ENCODE data around the gene C1orf210. TPM values are rescaled to one million over a fixed set of nuclear protein-coding genes. Genes with fewer than 3 reads are reported as not detected.
A peak's percentile ranks its signal among the peaks of the same experiment; 100 is the strongest.

C1orf210 gene
- total and polyA plus RNA-seq, 8 donors = 8.5 to 22.5 (median 9.5) TPM

DNA sequence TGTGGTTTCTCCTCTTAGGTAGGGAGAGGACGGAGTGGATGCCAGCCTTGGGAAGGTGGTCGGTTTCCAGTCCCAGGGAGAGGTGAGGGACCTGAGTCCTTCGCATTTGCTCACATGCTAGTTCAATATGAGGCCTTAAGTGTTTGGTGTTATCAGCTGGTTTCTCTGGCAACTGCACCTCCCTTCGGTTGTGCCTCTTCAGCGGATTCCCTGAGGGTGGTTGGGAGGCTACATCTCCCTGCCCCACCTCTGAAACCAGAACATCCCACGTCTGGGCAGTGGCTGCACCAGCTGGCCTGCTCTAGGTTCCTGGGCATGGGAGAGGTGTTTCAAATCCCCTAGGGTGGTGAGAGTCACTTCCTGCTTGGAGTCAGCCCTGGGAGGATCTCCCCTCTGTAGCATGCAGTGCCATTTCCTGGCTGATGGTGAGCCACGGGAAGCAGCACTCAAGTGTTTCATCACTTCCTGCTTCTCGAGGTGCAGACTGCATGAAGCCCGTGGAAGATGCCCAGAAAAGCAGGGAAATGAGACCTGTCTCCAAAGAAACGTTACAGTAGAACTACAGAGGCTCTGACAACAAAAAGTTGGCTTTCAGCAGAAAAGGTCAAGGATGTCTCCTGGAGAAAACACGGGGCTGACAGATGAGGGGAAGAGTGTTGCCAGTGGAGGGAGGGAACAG, 11.1 kb downstream of the C1orf210 start:
- H3K27me3 ChIP-seq = peaks cover 0 to 6% of the 10 kb centered on the region in 2 donors
- TF ChIP-seq, protein P1, sequence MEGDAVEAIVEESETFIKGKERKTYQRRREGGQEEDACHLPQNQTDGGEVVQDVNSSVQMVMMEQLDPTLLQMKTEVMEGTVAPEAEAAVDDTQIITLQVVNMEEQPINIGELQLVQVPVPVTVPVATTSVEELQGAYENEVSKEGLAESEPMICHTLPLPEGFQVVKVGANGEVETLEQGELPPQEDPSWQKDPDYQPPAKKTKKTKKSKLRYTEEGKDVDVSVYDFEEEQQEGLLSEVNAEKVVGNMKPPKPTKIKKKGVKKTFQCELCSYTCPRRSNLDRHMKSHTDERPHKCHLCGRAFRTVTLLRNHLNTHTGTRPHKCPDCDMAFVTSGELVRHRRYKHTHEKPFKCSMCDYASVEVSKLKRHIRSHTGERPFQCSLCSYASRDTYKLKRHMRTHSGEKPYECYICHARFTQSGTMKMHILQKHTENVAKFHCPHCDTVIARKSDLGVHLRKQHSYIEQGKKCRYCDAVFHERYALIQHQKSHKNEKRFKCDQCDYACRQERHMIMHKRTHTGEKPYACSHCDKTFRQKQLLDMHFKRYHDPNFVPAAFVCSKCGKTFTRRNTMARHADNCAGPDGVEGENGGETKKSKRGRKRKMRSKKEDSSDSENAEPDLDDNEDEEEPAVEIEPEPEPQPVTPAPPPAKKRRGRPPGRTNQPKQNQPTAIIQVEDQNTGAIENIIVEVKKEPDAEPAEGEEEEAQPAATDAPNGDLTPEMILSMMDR (IDR thresholded peaks at IDR 0.05) = no peak
- DNase-seq (no peak), ATAC-seq (no peak)
- H3K4me1 ChIP-seq = peaks cover 0 to 23% of the 10 kb centered on the region in 2 donors
- H3K9me3 ChIP-seq = no peaks in the 10 kb centered on the region
- H3K27ac ChIP-seq = peak overlapping the region in 1 of 2 donors; percentile 65
- H3K36me3 ChIP-seq = peaks cover 0 to 10% of the 10 kb centered on the region in 2 donors
- intact Hi-C loops (cut with DNase I) = no loop called here
- no peak overlapping the region for H3K4me3 ChIP-seq

DNA sequence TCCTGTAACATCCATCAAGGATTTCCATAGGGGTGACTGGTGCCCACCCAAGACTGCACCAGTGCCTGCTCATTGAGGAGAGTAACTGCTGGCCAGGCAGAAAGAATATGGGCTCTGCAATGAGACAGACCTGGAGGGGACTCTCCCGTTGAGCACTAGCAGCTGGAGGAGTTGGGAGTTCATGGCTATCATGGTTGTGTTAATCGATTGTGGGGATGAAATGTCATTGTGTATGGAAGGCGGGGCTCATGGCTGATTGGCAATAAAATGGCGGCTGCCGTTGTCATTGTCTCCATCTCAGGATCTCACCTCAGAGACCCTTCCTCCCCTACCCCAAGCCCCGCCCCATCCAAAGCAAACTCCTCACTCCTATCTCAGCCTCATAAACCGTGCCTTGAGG, 11.7 kb downstream of the C1orf210 start:
- Histone ChIP-seq H3K27ac (peak overlapping the region in 1 of 2 donors; percentile 65), H3K27me3 (peaks cover 0 to 6% of the 10 kb centered on the region in 2 donors), H3K9me3 (no peaks in the 10 kb centered on the region), H3K4me3 (no peak overlapping the region), H3K4me1 (peaks cover 0 to 23% of the 10 kb centered on the region in 2 donors), H3K36me3 (peaks cover 0 to 10% of the 10 kb centered on the region in 2 donors)
- DNase-seq = no peak
- no peak for ATAC-seq
- TF ChIP-seq, protein P1 (IDR thresholded peaks at IDR 0.05) = no peak
- intact Hi-C loops (cut with DNase I) = no loop called here

DNA sequence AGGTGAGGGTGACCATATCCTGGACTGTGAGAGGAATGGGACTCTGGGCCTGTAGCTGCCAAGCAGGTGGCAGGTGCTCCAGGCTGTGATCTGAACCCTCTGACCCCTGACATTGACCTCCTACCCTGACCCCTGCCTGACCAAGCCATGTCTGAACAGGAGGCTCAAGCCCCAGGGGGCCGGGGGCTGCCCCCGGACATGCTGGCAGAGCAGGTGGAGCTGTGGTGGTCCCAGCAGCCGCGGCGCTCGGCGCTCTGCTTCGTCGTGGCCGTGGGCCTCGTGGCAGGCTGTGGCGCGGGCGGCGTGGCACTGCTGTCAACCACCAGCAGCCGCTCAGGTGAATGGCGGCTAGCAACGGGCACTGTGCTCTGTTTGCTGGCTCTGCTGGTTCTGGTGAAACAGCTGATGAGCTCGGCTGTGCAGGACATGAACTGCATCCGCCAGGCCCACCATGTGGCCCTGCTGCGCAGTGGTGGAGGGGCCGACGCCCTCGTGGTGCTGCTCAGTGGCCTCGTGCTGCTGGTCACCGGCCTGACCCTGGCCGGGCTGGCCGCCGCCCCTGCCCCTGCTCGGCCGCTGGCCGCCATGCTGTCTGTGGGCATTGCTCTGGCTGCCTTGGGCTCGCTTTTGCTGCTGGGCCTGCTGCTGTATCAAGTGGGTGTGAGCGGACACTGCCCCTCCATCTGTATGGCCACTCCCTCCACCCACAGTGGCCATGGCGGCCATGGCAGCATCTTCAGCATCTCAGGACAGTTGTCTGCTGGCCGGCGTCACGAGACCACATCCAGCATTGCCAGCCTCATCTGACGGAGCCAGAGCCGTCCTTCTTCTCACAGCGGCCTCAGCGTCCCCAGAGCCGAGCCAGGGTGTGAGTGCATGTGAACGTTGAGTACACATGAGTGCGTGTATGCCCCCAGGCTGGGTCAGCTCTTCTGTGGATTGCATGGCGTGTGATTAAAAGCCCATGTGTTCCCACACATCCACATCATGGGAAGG, 12.5 kb downstream of the C1orf210 start:
- Histone ChIP-seq H3K36me3 (peaks cover 0 to 10% of the 10 kb centered on the region in 2 donors), H3K4me1 (peaks cover 0 to 23% of the 10 kb centered on the region in 2 donors), H3K9me3 (no peaks in the 10 kb centered on the region), H3K27me3 (peaks cover 0 to 6% of the 10 kb centered on the region in 2 donors), H3K4me3 (no peak overlapping the region), H3K27ac (peak overlapping the region in 1 of 2 donors; percentile 65)
- no peak for ATAC-seq
- no peak for DNase-seq
- TF ChIP-seq, protein P1 (IDR thresholded peaks at IDR 0.05) = no peak
- intact Hi-C loops (cut with DNase I) = no loop called here

GRCh38 chr1:43272161-43272560, 13.2 kb downstream of the C1orf210 start:
- TF ChIP-seq, protein P1 (IDR thresholded peaks at IDR 0.05) = no peak
- no peak overlapping the region for H3K27ac ChIP-seq
- H3K27me3 ChIP-seq = peaks cover 0 to 6% of the 10 kb centered on the region in 2 donors
- H3K36me3 ChIP-seq = peaks cover 0 to 10% of the 10 kb centered on the region in 2 donors
- intact Hi-C loops (cut with DNase I) = no loop called here
- ATAC-seq = no peak
- DNase-seq = no peak
- H3K9me3 ChIP-seq = no peaks in the 10 kb centered on the region
- H3K4me3 ChIP-seq = no peak overlapping the region
- H3K4me1 ChIP-seq = peaks cover 0 to 23% of the 10 kb centered on the region in 2 donors
